Lung microvascular endothelial cell (primary cell): ENCODE results near the gene KRT83. TPM values are rescaled to one million over a fixed set of nuclear protein-coding genes. Genes with fewer than 3 reads are reported as not detected.
"Not testable (repeated sequence)": the region's sequence is repeated elsewhere in the genome, so short reads cannot be mapped to it uniquely, and the experiment has no call there.

ENCODE experiments used
- DNase-seq, 2 donors: peaks; one replicate each; pipeline versions ENCODE4 v3.0.0 to v3.0.0-alpha.2; 2010; ENCODE audit warnings: low read depth in 2 of 2
- total RNA-seq: library from RNA; depleted of rRNA; stranded (reverse); fragments of >200 nt; gene quantifications from 2 replicates; pipeline ENCODE4 v1.2.1, GENCODE V29; 2014

Gene KRT83
- total RNA-seq, 1 donor from 2014 or later = not detected

GRCh38 chr12:52310622-52311284, 10.4 kb downstream of the KRT83 start:
- no peak for DNase-seq

GRCh38 chr12:52308806-52309425, 12.3 kb downstream of the KRT83 start:
- no peak for DNase-seq

DNA sequence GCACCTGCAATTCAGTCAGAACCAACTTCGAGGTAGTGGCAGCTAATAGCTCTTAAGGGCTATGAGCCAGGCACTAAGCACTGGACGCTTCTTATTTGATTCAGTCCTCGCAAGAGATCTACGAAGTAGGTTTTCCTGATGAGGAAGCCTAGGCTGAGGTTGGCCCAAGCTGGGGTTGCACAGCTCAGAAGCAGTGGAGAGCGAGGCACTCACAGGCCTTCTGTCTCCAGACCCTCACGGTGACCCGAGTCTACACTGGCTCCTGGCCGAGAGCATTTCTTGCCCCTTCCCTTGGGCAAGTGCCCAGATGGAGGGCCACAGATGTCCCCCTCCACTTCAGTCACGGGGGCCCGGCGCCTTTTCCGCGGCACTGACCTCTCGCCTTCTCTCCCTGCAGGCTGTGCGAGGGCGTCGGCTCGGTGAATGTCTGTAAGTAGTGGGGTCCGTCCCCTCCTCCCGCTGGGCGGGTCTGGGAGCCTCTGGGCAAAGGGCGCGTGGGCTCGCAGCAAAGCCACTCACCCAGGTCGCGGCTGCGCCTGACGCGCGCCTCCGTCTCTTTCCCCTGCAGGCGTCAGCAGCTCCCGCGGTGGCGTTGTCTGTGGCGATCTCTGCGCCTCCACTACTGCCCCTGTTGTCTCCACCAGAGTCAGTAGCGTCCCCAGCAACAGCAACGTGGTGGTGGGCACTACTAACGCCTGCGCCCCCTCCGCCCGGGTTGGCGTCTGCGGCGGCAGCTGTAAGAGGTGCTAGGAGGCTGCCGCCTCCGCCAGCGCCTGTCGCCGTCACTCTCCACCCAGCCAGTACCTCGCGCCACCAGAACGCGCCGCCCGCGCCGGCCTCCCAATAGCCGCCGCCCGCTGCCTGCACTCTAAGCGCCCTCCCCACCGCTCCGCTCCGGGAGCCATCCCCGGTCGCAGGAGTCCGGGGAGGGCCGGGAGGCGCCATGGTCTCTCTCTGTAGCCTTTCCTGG, 13.1 kb downstream of the KRT83 start:
- peak; percentile 36 to 63 for DNase-seq

- DNase-seq = no peak
Measured at GRCh38 chr12:52306731-52307130, 14.5 kb downstream of the KRT83 start.

DNA sequence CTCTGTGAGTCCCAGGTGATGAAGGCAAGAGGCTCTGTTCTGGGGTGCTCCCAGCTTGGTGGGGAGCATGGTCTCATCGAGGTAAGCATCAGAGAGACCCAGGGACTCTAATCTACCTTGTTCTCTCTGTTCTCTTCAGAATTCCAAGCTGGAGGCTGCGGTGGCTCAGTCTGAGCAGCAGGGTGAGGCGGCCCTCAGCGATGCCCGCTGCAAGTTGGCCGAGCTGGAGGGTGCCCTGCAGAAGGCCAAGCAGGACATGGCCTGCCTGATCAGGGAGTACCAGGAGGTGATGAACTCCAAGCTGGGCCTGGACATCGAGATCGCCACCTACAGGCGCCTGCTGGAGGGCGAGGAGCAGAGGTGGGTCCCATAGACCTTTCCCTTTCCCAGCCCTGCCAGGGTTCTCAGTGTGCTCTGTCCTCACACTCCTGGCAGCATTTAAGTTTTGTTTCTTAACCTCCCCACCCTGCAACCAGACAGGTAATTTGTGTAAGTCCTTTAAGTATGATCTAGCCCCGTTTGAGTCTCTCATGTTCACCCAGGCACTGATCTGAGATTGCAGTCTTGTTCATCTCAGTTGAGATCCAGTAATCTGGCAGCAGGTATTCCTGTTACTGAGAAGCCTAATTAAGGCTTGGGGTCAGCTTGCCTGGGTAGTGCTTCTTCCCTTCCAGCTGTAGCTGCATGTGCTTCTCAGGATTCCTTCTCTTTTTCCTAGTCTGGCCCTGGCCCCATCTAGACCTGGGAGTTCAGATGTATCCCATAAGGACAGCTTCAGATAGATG, 15.1 kb downstream of the KRT83 start:
- no peak for DNase-seq

DNA sequence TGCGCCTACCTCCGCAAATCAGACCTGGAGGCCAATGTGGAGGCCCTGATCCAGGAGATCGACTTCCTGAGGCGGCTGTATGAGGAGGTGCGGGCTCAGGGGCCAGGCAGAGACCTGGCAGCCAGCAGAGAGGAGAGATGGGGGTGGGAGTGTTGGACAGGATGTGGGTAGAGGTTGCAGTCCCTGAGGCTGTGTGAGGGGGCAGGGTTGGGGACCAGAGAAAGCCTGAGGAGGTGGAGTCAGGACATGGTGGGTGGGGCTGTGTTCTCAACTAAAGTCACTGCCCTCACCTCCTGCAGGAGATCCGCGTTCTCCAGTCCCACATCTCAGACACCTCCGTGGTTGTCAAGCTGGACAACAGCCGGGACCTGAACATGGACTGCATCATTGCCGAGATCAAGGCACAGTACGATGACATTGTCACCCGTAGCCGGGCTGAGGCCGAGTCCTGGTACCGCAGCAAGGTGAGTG, 16.2 kb downstream of the KRT83 start:
- not testable (repeated sequence) for DNase-seq

GRCh38 chr12:52302242-52302914, 18.8 kb downstream of the KRT83 start:
- DNase-seq = not testable (repeated sequence)

DNA sequence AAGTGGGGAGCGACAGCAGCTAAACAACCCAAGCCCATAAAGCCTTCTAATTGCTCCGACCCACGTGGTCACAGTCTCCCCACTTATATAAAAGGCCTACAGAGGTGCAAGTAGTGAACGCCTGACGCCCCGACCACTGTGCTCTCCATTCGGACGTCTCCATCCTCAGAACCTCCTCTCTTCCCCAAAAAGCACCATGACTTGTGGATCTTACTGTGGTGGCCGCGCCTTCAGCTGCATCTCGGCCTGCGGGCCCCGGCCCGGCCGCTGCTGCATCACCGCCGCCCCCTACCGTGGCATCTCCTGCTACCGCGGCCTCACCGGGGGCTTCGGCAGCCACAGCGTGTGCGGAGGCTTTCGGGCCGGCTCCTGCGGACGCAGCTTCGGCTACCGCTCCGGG, 19.5 kb downstream of the KRT83 start:
- not testable (repeated sequence) for DNase-seq

DNA sequence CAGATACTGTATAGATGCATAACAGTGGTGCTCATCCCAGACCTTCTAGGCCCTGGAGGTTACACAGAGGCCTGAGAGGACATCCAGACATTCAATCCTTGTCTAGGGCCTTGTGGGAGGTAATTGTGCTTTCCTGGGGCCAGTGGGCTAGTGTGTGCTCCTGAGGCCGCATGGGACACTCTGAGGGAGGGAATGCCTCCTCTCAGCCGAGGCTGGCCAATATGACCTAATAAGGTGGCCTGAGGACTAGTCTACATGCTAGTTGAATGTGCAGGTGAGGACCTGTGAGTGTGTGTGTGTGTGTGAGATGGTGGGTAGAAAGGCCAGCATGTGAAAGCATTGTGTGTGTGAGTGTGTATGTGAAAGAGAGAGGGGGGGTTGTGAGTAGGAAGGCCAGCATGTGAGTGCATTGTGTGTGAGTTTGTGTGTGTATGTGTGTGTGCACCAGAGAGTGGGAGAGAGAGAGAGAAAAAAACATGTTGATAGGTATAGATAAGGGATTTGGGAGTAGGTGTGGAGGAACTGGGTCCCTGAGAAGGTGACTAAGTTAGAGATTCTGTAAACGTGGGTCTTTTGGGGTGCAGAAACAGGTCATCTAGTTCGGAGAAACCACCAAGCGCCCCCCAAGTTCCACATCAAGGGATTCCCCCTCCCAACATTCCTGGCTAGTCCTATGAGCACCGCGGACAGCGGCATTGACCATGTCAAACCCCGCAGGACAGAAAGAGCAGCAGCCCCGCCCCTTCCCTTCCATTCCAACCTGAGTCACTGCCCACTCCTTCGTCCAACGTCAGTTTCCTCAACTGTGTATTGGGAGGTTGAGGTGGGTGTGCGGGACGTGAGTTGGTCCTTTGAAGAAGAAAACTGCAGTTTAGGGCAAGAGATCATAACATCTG, 20.2 kb downstream of the KRT83 start:
- DNase-seq = peak in 1 of 2 donors; percentile 29

GRCh38 chr12:52298677-52299190, 22.5 kb downstream of the KRT83 start:
- DNase-seq = no peak

- DNase-seq = no peak
Measured at GRCh38 chr12:52296572-52297215, 24.5 kb downstream of the KRT83 start.

GRCh38 chr12:52295663-52296062, 25.5 kb downstream of the KRT83 start:
- DNase-seq = no peak

- no peak for DNase-seq
Measured at GRCh38 chr12:52294803-52295202, 26.4 kb downstream of the KRT83 start.

- no peak for DNase-seq
Measured at GRCh38 chr12:52293926-52294325, 27.3 kb downstream of the KRT83 start.

DNA sequence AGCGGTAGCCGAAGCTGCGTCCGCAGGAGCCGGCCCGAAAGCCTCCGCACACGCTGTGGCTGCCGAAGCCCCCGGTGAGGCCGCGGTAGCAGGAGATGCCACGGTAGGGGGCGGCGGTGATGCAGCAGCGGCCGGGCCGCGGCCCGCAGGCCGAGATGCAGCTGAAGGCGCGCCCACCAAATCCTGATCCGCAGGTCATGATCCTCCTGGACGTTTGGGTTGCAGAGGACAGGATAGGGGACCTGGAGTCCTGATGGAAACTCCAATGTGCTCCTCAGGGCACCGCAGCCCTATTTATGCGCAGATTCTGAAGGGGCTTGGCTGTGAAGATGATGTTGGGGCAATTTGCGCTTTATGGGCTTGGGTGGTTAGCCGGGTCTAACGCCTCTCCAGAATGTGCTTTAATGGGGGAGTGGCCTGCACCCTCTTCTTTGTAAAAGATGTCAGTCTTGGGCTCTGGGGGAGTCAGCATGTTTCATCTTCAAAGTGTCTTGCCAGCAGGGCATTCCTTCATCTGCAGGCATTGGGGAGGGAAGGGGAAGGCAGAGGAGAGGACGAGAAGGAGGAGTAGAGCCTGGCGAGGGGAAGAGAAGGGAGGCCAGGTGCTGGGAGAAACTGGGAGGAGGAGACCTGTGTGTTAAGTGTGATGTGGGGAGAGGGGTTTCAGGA, 29.8 kb downstream of the KRT83 start, which contains the start of gene KRT81:
Gene KRT81, minus strand, starts transcription at position 268 of the 669 bp plus-strand sequence. Its CDS starts 69 bp downstream, at position 199.
- DNase-seq = no peak

DNA sequence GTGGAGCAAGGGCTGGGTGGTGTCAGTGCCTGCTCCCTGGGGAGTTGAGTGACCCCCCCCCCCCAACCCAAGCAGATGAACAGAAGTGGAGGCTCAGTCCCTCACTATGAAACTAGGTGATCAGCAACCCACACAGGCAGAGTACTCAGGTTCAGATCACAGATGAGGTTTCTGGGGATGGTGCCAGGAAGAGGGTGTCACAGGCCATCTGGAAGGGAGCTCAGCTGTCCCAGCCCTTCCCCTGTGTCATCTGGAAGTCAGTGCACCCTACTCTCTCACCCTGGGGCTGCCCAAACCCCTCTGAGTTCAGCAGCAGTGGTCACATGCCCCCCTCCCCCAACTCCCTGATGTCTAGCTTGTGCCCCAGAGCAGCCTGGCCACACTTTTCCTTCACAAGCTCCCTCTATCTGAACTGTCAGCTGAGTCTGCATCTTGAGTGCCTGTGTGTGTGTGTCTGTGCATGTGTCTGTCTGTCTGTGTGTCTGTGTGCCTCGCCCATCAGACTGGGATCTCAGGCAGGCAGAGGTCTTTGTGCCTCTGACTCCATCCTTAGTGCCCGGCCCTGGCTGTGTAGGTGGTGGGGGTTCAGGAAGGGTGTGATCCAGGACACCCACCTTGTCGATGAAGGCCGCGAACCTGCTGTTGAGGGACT, 30.6 kb downstream of the KRT83 start:
- not testable (repeated sequence) for DNase-seq
